NB4 (cell line): Measurements from ENCODE around the gene CPED1.

ENCODE experiments used
- DNase-seq: peaks from one replicate; pipeline ENCODE4 v3.0.0; 2010; ENCODE audit warnings: low read depth
- H3K4me3 ChIP-seq: one replicate; pipeline ENCODE4 v1.5.1; 2011; ENCODE audit warnings: mild to moderate bottlenecking, low read depth, low read length, moderate library complexity
- CTCF ChIP-seq: IDR thresholded peaks from one replicate; pipeline ENCODE4 v1.5.1; 2012; ENCODE audit warnings: low read depth, low read length
- MAX ChIP-seq: IDR thresholded peaks from 2 replicates; pipeline ENCODE4 v1.6.1; 2011; ENCODE audit warnings: low read depth, low read length
- MYC ChIP-seq: IDR thresholded peaks from 2 replicates; pipeline ENCODE4 v1.6.1; 2011; ENCODE audit warnings: low read depth, low read length
- POLR2A ChIP-seq: IDR thresholded peaks from 2 replicates; pipeline ENCODE4 v1.6.1; 2011; ENCODE audit warnings: mild to moderate bottlenecking; ENCODE audit not compliant: insufficient read length; ENCODE audit errors: extremely low read depth

CPED1 gene

GRCh38 chr7:121279060-121279620, 290.6 kb downstream of the CPED1 start:
- TF ChIP-seq CTCF (no peak), MAX (no peak), POLR2A (no peak), MYC (no peak)
- no peak for DNase-seq
- H3K4me3 ChIP-seq = no peak overlapping the region

GRCh38 chr7:121279822-121280221, 291.3 kb downstream of the CPED1 start:
- no peak overlapping the region for H3K4me3 ChIP-seq
- TF ChIP-seq POLR2A = no peak
- TF ChIP-seq CTCF = no peak
- TF ChIP-seq MAX = no peak
- no peak for TF ChIP-seq MYC
- DNase-seq = no peak

- no peak overlapping the region for H3K4me3 ChIP-seq
- no peak for DNase-seq
Observed at GRCh38 chr7:121280656-121281055, 292.1 kb downstream of the CPED1 start.

GRCh38 chr7:121282129-121282528, 293.6 kb downstream of the CPED1 start:
- TF ChIP-seq MYC (no peak), CTCF (no peak), MAX (no peak), POLR2A (no peak)

More at GRCh38 chr7:121280656-121281055, 292.1 kb downstream of the CPED1 start:
- TF ChIP-seq MYC (no peak), CTCF (no peak)

GRCh38 chr7:121285066-121285667, 296.7 kb downstream of the CPED1 start:
- TF ChIP-seq MAX = no peak
- TF ChIP-seq POLR2A = no peak
- no peak for TF ChIP-seq CTCF
- no peak for TF ChIP-seq MYC
- no peak overlapping the region for H3K4me3 ChIP-seq
- DNase-seq = no peak

More at GRCh38 chr7:121282129-121282528, 293.6 kb downstream of the CPED1 start:
- no peak for DNase-seq
- no peak overlapping the region for H3K4me3 ChIP-seq

- no peak overlapping the region for H3K4me3 ChIP-seq
- DNase-seq = no peak
- no peak for TF ChIP-seq MAX
- no peak for TF ChIP-seq POLR2A
- no peak for TF ChIP-seq MYC
- TF ChIP-seq CTCF = no peak
Observed at GRCh38 chr7:121286186-121286585, 297.7 kb downstream of the CPED1 start.
